SU-DHL-6 (cell line): ENCODE results near the gene PRR4.

Source experiments
- H2AFZ ChIP-seq: fragments of 200-600 bp; sonication (generic); 2 replicates; pipeline ENCODE4 v1.6.1; 2014; ENCODE audit warnings: low read depth, mild to moderate bottlenecking, moderate library complexity, mixed read lengths, antibody characterized with exemption, low read length; ENCODE audit not compliant: severe bottlenecking
- H3F3A ChIP-seq: fragments of 200-600 bp; shearing (Covaris generic); 2 replicates; pipeline ENCODE4 v1.6.0; 2016; ENCODE audit warnings: antibody characterized with exemption, mild to moderate bottlenecking; ENCODE audit not compliant: insufficient read depth
- H3K27ac ChIP-seq: fragments of 200-600 bp; sonication (generic); 2 replicates; pipeline ENCODE4 v1.5.1; 2016; ENCODE audit warnings: low read depth, mild to moderate bottlenecking, low read length, moderate library complexity, mixed read lengths
- H3K27me3 ChIP-seq: fragments of 200-600 bp; sonication (generic), shearing (Covaris generic); 2 replicates; pipeline ENCODE4 v1.6.0; 2014; ENCODE audit warnings: mild to moderate bottlenecking, low read length
- H3K36me3 ChIP-seq: fragments of 200-600 bp; sonication (generic); 2 replicates; pipeline ENCODE4 v1.6.1; 2014; ENCODE audit warnings: mild to moderate bottlenecking, low read length, mixed read lengths
- H3K4me2 ChIP-seq: fragments of 300-600, 200-600 bp; shearing (Covaris generic), sonication (generic); 2 replicates; pipeline ENCODE4 v1.6.0; 2014; ENCODE audit warnings: low read length, low read depth, mild to moderate bottlenecking; ENCODE audit not compliant: poor library complexity, severe bottlenecking
- H3K4me3 ChIP-seq: fragments of 200-600 bp; sonication (generic); 2 replicates; pipeline ENCODE4 v1.5.1; 2014; ENCODE audit warnings: antibody characterized with exemption, low read length, mild to moderate bottlenecking, mixed read lengths; ENCODE audit not compliant: insufficient read depth, poor library complexity, severe bottlenecking
- H3K79me2 ChIP-seq: fragments of 200-600 bp; sonication (generic); 2 replicates; pipeline ENCODE4 v1.6.1; 2014; ENCODE audit warnings: mild to moderate bottlenecking, low read length, moderate library complexity; ENCODE audit not compliant: insufficient read depth
- H3K9ac ChIP-seq: fragments of 200-600 bp; sonication (generic); 2 replicates; pipeline ENCODE4 v1.7.0; 2014; ENCODE audit warnings: mild to moderate bottlenecking, low read length
- H3K9me2 ChIP-seq: fragments of 200-600 bp; sonication (generic); replicated peaks from 2 replicates; pipeline ENCODE4 v1.6.1; 2014; ENCODE audit warnings: low read length; ENCODE audit not compliant: insufficient read depth
- H3K9me3 ChIP-seq: fragments of 200-600 bp; sonication (generic); 2 replicates; pipeline ENCODE4 v1.6.1; 2014; ENCODE audit warnings: low read length, mixed read lengths; ENCODE audit not compliant: insufficient read depth
- H4K20me1 ChIP-seq: fragments of 200-600 bp; sonication (generic); 2 replicates; pipeline ENCODE4 v1.6.1; 2014; ENCODE audit warnings: low read depth, mild to moderate bottlenecking, antibody characterized with exemption, low read length, moderate library complexity, mixed read lengths
- EZH2phosphoT487 ChIP-seq: fragments of 200-600 bp; sonication (generic), shearing (Covaris generic); conservative IDR thresholded peaks from 2 replicates; pipeline ENCODE4 v1.6.1; 2018; ENCODE audit warnings: mild to moderate bottlenecking, antibody characterized with exemption, low read length, moderate library complexity, mixed read lengths
- TF ChIP-seq, protein P1 (sequence below): fragments of 200-600 bp; sonication (generic); IDR thresholded peaks from one replicate; pipeline ENCODE4 v1.5.1; 2017; ENCODE audit warnings: antibody characterized with exemption, mild to moderate bottlenecking, low read length, moderate library complexity; ENCODE audit not compliant: insufficient read depth, poor library complexity, severe bottlenecking

The PRR4 gene, protein sequence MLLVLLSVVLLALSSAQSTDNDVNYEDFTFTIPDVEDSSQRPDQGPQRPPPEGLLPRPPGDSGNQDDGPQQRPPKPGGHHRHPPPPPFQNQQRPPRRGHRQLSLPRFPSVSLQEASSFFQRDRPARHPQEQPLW

DNA sequence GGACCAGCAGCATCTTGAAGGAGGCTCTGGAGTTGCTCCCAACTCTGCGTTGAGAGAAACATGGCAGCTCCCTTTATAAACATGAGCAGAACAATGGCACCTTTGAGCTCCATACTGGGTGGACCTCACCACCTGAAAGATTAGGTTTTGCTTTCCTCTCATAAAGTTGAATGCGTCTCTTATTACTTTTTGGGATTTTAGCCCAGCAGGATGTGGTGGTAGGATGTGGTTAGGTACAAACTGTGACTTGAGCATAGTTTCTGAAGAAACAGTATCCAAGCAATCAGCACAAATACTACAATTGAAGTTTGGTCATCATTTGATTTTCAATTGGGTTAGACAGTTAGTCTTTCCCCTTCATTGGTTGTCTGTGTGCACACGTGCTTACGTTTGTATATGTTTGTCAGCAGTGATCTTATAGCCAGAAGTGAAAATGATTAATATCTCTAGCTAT is at the start of gene PRR4:
PRR4 (minus strand) TSS at position 51 of the 454 bp plus-strand sequence; CDS start at position 13, 38 bp downstream.
- no peak within 1 kb of the TSS for H2AFZ ChIP-seq
- TF ChIP-seq EZH2phosphoT487 = no peak
- TF ChIP-seq, protein P1, sequence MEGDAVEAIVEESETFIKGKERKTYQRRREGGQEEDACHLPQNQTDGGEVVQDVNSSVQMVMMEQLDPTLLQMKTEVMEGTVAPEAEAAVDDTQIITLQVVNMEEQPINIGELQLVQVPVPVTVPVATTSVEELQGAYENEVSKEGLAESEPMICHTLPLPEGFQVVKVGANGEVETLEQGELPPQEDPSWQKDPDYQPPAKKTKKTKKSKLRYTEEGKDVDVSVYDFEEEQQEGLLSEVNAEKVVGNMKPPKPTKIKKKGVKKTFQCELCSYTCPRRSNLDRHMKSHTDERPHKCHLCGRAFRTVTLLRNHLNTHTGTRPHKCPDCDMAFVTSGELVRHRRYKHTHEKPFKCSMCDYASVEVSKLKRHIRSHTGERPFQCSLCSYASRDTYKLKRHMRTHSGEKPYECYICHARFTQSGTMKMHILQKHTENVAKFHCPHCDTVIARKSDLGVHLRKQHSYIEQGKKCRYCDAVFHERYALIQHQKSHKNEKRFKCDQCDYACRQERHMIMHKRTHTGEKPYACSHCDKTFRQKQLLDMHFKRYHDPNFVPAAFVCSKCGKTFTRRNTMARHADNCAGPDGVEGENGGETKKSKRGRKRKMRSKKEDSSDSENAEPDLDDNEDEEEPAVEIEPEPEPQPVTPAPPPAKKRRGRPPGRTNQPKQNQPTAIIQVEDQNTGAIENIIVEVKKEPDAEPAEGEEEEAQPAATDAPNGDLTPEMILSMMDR = no peak
- no peaks in the 10 kb centered on the region for H3K27me3 ChIP-seq
- no peaks in the 10 kb centered on the region for H4K20me1 ChIP-seq
- H3F3A ChIP-seq = no peaks in the 10 kb centered on the region
- H3K9ac ChIP-seq = no peak within 1 kb of the TSS
- H3K9me3 ChIP-seq = no peaks in the 10 kb centered on the region
- no peaks in the 10 kb centered on the region for H3K79me2 ChIP-seq
- no peak within 1 kb of the TSS for H3K4me2 ChIP-seq
- no peak within 1 kb of the TSS for H3K4me3 ChIP-seq
- no peak within 1 kb of the TSS for H3K27ac ChIP-seq
- H3K9me2 ChIP-seq = no peaks in the 10 kb centered on the region
- H3K36me3 ChIP-seq = no peaks in the 10 kb centered on the region

DNA sequence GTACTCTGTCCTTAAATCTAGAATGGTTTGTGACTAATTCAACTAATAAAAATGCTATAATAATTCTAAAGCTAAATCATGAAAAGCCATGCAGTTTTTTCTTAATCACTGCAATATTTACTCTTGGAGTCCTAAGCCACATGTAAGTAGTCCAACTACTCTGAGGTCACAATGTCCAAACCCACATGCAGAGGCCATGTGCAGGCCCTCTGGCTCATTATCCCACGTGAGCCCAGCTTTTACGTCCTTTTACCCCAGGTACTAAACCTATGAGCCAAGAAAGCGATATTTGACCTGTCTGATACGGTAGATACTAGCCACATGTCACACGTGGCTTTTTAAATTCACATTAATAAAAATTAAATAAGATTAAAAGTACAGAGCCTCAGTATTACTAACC is 47.6 kb upstream of the PRR4 start:
- no peak for TF ChIP-seq EZH2phosphoT487
- TF ChIP-seq, protein P1 = no peak
- Histone ChIP-seq H4K20me1 (no peaks in the 10 kb centered on the region), H3K9me2 (no peaks in the 10 kb centered on the region), H3K4me2 (no peak overlapping the region), H3F3A (no peaks in the 10 kb centered on the region), H3K9me3 (no peaks in the 10 kb centered on the region), H2AFZ (no peak overlapping the region), H3K27ac (no peak overlapping the region), H3K79me2 (no peaks in the 10 kb centered on the region), H3K36me3 (no peaks in the 10 kb centered on the region), H3K27me3 (no peaks in the 10 kb centered on the region), H3K4me3 (no peak overlapping the region), H3K9ac (no peak overlapping the region)

DNA sequence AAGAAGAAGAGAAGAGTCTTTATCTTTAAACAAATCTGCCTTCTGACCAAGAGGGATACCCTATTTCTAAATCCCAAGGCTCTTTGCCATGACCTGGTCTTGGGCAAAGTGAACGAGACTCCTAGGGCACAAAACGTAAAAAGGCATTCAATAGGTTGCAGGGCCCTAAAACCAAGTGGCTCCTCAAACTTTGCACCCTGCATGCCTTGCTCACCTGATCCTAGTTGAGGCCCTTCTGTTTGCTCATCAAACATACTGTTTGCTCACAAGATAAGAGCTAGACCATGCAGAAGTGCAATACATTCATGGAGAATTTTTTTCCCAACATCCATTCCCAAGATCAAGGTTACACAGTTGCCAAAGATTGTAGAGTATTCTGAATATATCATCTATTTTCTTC is 42.7 kb upstream of the PRR4 start:
- Histone ChIP-seq H3K9me3 (no peaks in the 10 kb centered on the region), H3K4me3 (no peak overlapping the region), H3K36me3 (no peaks in the 10 kb centered on the region), H3K79me2 (no peaks in the 10 kb centered on the region), H3K27ac (no peak overlapping the region), H4K20me1 (no peaks in the 10 kb centered on the region), H3K27me3 (no peaks in the 10 kb centered on the region), H3K9me2 (no peaks in the 10 kb centered on the region), H3F3A (no peaks in the 10 kb centered on the region), H3K9ac (no peak overlapping the region), H3K4me2 (no peak overlapping the region), H2AFZ (no peak overlapping the region)
- TF ChIP-seq EZH2phosphoT487 = no peak
- TF ChIP-seq, protein P1 = no peak
